WI38 (cell line): Measurements from ENCODE around the gene UBE2S.

ENCODE experiments used
- H3K4me3 ChIP-seq: 2 replicates; pipeline ENCODE4 v1.5.1; 2011; ENCODE audit warnings: low read depth, mild to moderate bottlenecking, control low read depth, low read length
- CTCF ChIP-seq: IDR thresholded peaks from 2 replicates; pipeline ENCODE4 v1.5.1; 2012; ENCODE audit warnings: low read depth, mild to moderate bottlenecking, control low read depth, low read length

UBE2S gene

GRCh38 chr19:55443045-55443823 lies 35.6 kb upstream of the UBE2S start, which contains the start of gene SHISA7:
SHISA7 (minus strand) TSS chr19:55443300; CDS start chr19:55442863, 437 bp downstream.
- TF ChIP-seq CTCF = no peak
- H3K4me3 ChIP-seq = no peak within 1 kb of the TSS

GRCh38 chr19:55442372-55442961 lies 34.9 kb upstream of the UBE2S start:
- H3K4me3 ChIP-seq = no peak overlapping the region
- TF ChIP-seq CTCF = no peak

GRCh38 chr19:55441692-55442321 lies 34.2 kb upstream of the UBE2S start:
- no peak for TF ChIP-seq CTCF
- no peak overlapping the region for H3K4me3 ChIP-seq

- TF ChIP-seq CTCF = no peak
- no peak overlapping the region for H3K4me3 ChIP-seq
These were observed 33.7 kb upstream of the UBE2S start for GRCh38 chr19:55441319-55441691.

- no peak overlapping the region for H3K4me3 ChIP-seq
These were observed 33.0 kb upstream of the UBE2S start for GRCh38 chr19:55440411-55441105.

GRCh38 chr19:55439052-55439451 lies 31.5 kb upstream of the UBE2S start:
- no peak overlapping the region for H3K4me3 ChIP-seq
- no peak for TF ChIP-seq CTCF

More at GRCh38 chr19:55440411-55441105, 33.0 kb upstream of the UBE2S start:
- no peak for TF ChIP-seq CTCF
